OCI-LY7 (cell line): ENCODE results near the gene S100A4.

Experiments used
- CTCF ChIP-seq: fragments of 200-600 bp; sonication (generic); conservative IDR thresholded peaks from 2 replicates; pipeline ENCODE4 v1.5.1; 2014; ENCODE audit warnings: mild to moderate bottlenecking, antibody characterized with exemption, low read length, moderate library complexity, mixed read lengths
- EZH2phosphoT487 ChIP-seq: fragments of 200-600 bp; sonication (generic); IDR thresholded peaks from 2 replicates; pipeline ENCODE4 v1.6.1; 2018; ENCODE audit warnings: low read depth, borderline replicate concordance, mild to moderate bottlenecking, mixed run types, antibody characterized with exemption, low read length, moderate library complexity, mixed read lengths

- TF ChIP-seq CTCF (no peak), EZH2phosphoT487 (no peak)
These were observed 20.1 kb upstream of the S100A4 start, which contains the start of gene S100A2 for GRCh38 chr1:153565529-153566374.
